A549 treated with CpdA at 1 μM for 4 hours (cell line): ENCODE data around the gene KCTD3. TPM values are rescaled to one million over a fixed set of nuclear protein-coding genes. Genes with fewer than 3 reads are reported as not detected.

Experiments
- total RNA-seq: library from RNA; stranded (reverse); fragments of 200-300 nt; extraction: Qiagen RNA extraction; gene quantifications from 5 replicates; pipeline ENCODE4 v1.2.3, GENCODE V29; 2022; ENCODE audit warnings: low read depth

The KCTD3 gene
- total RNA-seq: 28.9 to 44.9 TPM (median 34.8 TPM) in 5 replicates

DNA sequence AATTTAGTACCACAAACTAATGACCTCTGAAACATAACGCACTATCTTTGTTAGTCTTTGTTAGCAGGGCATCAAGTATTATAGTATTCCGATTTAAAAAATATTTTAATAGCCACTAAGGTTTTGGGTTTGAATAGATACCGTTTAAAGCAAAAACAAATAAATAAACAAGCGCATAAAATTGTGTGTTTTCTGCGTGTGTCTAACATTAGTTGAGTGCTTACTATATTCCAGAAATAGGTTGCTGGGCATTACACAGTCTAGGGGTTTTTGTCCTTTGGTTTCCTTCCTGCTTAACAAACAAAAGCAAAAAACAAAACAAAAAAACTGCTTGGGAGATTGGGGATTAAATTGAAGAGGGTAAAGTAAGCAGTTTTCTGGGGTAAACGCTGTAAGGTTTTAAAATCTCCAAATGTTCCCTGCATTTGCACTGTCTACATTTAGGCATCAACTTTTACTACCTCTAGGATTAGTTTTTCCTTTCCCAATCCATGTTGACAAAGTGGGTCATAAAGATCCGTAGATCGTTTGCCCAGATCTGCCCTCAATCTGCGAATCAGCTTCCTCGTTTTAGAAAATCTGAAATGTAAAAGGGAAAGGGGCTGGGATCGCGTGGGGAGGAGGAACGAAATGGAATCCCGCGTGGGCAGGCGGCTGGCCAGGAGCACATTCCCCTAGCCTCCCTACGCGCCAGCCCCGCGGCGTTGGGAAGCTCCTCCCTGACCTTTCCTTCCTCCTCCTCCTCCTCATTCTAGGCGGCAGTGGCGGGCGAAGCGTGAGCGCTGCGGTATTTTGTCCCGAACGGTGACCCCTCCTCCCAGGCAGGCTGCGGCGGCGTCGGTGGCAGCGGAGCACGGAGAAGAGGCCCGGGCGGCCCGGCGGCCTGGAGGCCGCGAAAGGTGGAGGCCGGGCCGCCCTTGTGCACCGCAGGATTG, at the start of gene KCTD3:
TSS of gene KCTD3 (plus strand) at position 749 of the 935 bp plus-strand sequence. CDS start 382 bp downstream, outside the sequence.

